ENCODE results near the gene TRMT1.

TRMT1 gene

GRCh38 chr19:13055213-13056051 is 61.1 kb downstream of the TRMT1 start:
- DNase-seq (ENCODE audit: low read depth in 2 of 2): no peak

Measured in activated CD4-positive, alpha-beta T cell treated with anti-CD3 and anti-CD28 coated beads for 24 hours (primary cell).